ENCODE results near the gene CSNK2A2.

- no peak for TF ChIP-seq CTCF (conservative IDR thresholded peaks at IDR 0.05; ENCODE audit: low read depth in 2 of 2)
- TF ChIP-seq STAT1 (IDR thresholded peaks at IDR 0.05; ENCODE audit: unreplicated experiment): no peak
- TF ChIP-seq POLR2AphosphoS5 (IDR thresholded peaks at IDR 0.05; ENCODE audit: low read depth): no peak
- TF ChIP-seq REST (IDR thresholded peaks at IDR 0.05; ENCODE audit: unreplicated experiment): no peak
- no peak for TF ChIP-seq EZH2 (IDR thresholded peaks at IDR 0.05; ENCODE audit: low read depth, unreplicated experiment)
- TF ChIP-seq ZNF331 (CRISPR knock-in tag; IDR thresholded peaks at IDR 0.05; ENCODE audit: low read depth): no peak
- TF ChIP-seq CREB1 (CRISPR knock-in tag; IDR thresholded peaks at IDR 0.05; ENCODE audit: low read depth): no peak
- TF ChIP-seq NANOG (IDR thresholded peaks at IDR 0.05; ENCODE audit: borderline replicate concordance): no peak
Observed at GRCh38 chr16:58160855-58161254, 37.1 kb downstream of the CSNK2A2 start.
